Measurements from ENCODE around the gene MBTPS2.

MBTPS2 gene

GRCh38 chrX:21853578-21853977 lies 14.2 kb downstream of the MBTPS2 start:
- DNase-seq (ENCODE audit: extremely low read depth, low read depth) = no peak
- TF ChIP-seq, protein P1, sequence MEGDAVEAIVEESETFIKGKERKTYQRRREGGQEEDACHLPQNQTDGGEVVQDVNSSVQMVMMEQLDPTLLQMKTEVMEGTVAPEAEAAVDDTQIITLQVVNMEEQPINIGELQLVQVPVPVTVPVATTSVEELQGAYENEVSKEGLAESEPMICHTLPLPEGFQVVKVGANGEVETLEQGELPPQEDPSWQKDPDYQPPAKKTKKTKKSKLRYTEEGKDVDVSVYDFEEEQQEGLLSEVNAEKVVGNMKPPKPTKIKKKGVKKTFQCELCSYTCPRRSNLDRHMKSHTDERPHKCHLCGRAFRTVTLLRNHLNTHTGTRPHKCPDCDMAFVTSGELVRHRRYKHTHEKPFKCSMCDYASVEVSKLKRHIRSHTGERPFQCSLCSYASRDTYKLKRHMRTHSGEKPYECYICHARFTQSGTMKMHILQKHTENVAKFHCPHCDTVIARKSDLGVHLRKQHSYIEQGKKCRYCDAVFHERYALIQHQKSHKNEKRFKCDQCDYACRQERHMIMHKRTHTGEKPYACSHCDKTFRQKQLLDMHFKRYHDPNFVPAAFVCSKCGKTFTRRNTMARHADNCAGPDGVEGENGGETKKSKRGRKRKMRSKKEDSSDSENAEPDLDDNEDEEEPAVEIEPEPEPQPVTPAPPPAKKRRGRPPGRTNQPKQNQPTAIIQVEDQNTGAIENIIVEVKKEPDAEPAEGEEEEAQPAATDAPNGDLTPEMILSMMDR (IDR thresholded peaks at IDR 0.05; ENCODE audit: low read depth, low read length, missing control alignments) = no peak
- no peak overlapping the region for H3K4me3 ChIP-seq (replicated peaks; ENCODE audit: low read depth, low read length)

GRCh38 chrX:21855937-21856415 lies 16.6 kb downstream of the MBTPS2 start, which contains the start of gene YY2:
Gene YY2, plus strand, starts transcription at chrX:21855987. Its CDS starts 498 bp downstream, at chrX:21856485.
- TF ChIP-seq, protein P1 (IDR thresholded peaks at IDR 0.05; ENCODE audit: low read depth, low read length, missing control alignments) = no peak
- H3K4me3 ChIP-seq (replicated peaks; ENCODE audit: low read depth, low read length) = no peak within 1 kb of the TSS
- no peak for DNase-seq (ENCODE audit: extremely low read depth, low read depth)

DNA sequence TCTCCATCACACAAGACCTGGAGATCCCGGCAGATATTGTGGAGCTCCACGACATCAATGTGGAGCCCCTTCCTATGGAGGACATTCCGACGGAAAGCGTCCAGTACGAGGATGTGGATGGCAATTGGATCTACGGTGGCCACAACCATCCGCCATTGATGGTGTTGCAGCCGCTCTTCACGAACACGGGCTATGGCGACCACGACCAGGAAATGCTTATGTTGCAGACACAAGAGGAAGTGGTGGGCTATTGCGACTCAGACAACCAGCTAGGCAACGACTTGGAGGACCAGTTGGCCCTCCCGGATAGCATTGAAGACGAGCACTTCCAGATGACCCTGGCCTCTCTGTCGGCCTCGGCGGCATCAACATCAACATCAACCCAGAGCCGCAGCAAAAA lies 17.1 kb downstream of the MBTPS2 start:
- TF ChIP-seq, protein P1 (IDR thresholded peaks at IDR 0.05; ENCODE audit: low read depth, low read length, missing control alignments) = no peak
- no peak for DNase-seq (ENCODE audit: extremely low read depth, low read depth)
- no peak overlapping the region for H3K4me3 ChIP-seq (replicated peaks; ENCODE audit: low read depth, low read length)

DNA sequence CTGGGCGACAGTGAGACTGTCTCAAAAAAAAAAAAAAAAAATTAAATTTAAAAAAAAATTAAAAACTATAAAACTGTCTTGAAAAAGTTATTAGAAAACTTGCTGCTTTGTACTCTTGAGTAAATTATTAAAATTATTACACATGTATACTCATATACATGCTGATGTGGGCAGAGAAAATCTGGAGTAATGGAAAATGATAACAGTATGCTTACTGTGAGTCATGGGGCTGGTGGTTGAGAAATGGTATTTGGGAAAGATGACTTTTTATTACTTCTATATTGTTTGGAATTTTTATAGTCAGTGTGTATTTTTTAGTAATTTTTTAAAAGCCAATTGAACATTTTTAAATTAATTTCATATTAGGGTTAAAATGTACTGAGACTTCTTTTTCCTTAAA lies 23.8 kb downstream of the MBTPS2 start:
- no peak overlapping the region for H3K4me3 ChIP-seq (replicated peaks; ENCODE audit: low read depth, low read length)
- TF ChIP-seq, protein P1 (IDR thresholded peaks at IDR 0.05; ENCODE audit: low read depth, low read length, missing control alignments) = no peak
- no peak for DNase-seq (ENCODE audit: extremely low read depth, low read depth)

DNA sequence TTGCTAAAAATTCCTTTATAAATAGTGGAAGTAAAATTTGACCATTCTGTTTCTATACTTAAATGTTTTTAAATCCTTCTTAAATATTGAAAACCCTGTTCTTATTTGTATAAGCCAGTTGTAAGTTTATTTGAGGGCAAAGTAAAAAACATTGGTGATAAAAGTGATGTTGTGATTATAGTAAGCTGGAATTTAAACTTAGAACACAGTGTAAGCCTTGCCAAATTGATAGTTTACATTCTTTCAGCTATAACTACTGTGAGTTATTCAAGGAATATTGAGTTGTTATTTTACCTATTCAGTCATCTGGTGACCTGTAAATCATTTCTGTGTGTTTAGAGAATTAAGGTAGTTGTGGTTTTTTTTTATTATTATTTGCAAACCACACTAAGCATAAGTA lies 26.0 kb downstream of the MBTPS2 start:
- TF ChIP-seq, protein P1 (IDR thresholded peaks at IDR 0.05; ENCODE audit: low read depth, low read length, missing control alignments) = no peak
- no peak overlapping the region for H3K4me3 ChIP-seq (replicated peaks; ENCODE audit: low read depth, low read length)
- DNase-seq (ENCODE audit: extremely low read depth, low read depth) = no peak

GRCh38 chrX:21870494-21870893 lies 31.1 kb downstream of the MBTPS2 start:
- TF ChIP-seq, protein P1 (IDR thresholded peaks at IDR 0.05; ENCODE audit: low read depth, low read length, missing control alignments) = no peak
- no peak overlapping the region for H3K4me3 ChIP-seq (replicated peaks; ENCODE audit: low read depth, low read length)
- no peak for DNase-seq (ENCODE audit: extremely low read depth, low read depth)

All from HFF-Myc (cell line).